DLD1 (cell line): Measurements from ENCODE around the gene AKAP13.
"Not testable (repeated sequence)": the region's sequence is repeated elsewhere in the genome, so short reads cannot be mapped to it uniquely, and the experiment has no call there.

Experiments used
- in situ Hi-C: cut with HindIII; loops from 2 replicates; pipeline ENCODE4 v1.10.0; 2017; ENCODE audit warnings: low sequenced_read_pairs

The AKAP13 gene

GRCh38 chr15:85473455-85473854 lies 93.1 kb downstream of the AKAP13 start:
- in situ Hi-C loops: no loop called here

- in situ Hi-C loops: no loop called here
These were observed 94.4 kb downstream of the AKAP13 start for GRCh38 chr15:85474700-85475316.

GRCh38 chr15:85475317-85475701 lies 94.9 kb downstream of the AKAP13 start:
- in situ Hi-C loops: no loop called here

- in situ Hi-C loops: no loop called here
These were observed 95.3 kb downstream of the AKAP13 start for GRCh38 chr15:85475711-85476110.

- in situ Hi-C loops: no loop called here
These were observed 96.7 kb downstream of the AKAP13 start for GRCh38 chr15:85477061-85477460.

GRCh38 chr15:85477730-85478129 lies 97.3 kb downstream of the AKAP13 start:
- in situ Hi-C loops: no loop called here

GRCh38 chr15:85479071-85479647 lies 98.8 kb downstream of the AKAP13 start:
- in situ Hi-C loops: no loop called here

- in situ Hi-C loops: no loop called here
These were observed 100.5 kb downstream of the AKAP13 start for GRCh38 chr15:85480923-85481322.

GRCh38 chr15:85481543-85481942 lies 101.1 kb downstream of the AKAP13 start:
- in situ Hi-C loops: not testable (repeated sequence)

- in situ Hi-C loops: no loop called here
These were observed 102.5 kb downstream of the AKAP13 start for GRCh38 chr15:85482894-85483293.

GRCh38 chr15:85483955-85484354 lies 103.6 kb downstream of the AKAP13 start:
- in situ Hi-C loops: not testable (repeated sequence)

GRCh38 chr15:85484923-85485322 lies 104.5 kb downstream of the AKAP13 start:
- in situ Hi-C loops: not testable (repeated sequence)

GRCh38 chr15:85485956-85486567 lies 105.7 kb downstream of the AKAP13 start:
- in situ Hi-C loops: no loop called here

GRCh38 chr15:85487796-85488195 lies 107.4 kb downstream of the AKAP13 start:
- in situ Hi-C loops: not testable (repeated sequence)

GRCh38 chr15:85488997-85489396 lies 108.6 kb downstream of the AKAP13 start:
- in situ Hi-C loops: no loop called here

GRCh38 chr15:85489773-85490493 lies 109.5 kb downstream of the AKAP13 start:
- in situ Hi-C loops: no loop called here

- in situ Hi-C loops: no loop called here
These were observed 110.5 kb downstream of the AKAP13 start for GRCh38 chr15:85490856-85491255.

GRCh38 chr15:85491691-85492090 lies 111.3 kb downstream of the AKAP13 start:
- in situ Hi-C loops: no loop called here

- in situ Hi-C loops: no loop called here
These were observed 112.0 kb downstream of the AKAP13 start for GRCh38 chr15:85492406-85492805.

- in situ Hi-C loops: no loop called here
These were observed 112.9 kb downstream of the AKAP13 start for GRCh38 chr15:85493260-85493659.

- in situ Hi-C loops: no loop called here
These were observed 113.8 kb downstream of the AKAP13 start for GRCh38 chr15:85494048-85494777.
